ENCODE measurements around the gene GP1BA.

DNA sequence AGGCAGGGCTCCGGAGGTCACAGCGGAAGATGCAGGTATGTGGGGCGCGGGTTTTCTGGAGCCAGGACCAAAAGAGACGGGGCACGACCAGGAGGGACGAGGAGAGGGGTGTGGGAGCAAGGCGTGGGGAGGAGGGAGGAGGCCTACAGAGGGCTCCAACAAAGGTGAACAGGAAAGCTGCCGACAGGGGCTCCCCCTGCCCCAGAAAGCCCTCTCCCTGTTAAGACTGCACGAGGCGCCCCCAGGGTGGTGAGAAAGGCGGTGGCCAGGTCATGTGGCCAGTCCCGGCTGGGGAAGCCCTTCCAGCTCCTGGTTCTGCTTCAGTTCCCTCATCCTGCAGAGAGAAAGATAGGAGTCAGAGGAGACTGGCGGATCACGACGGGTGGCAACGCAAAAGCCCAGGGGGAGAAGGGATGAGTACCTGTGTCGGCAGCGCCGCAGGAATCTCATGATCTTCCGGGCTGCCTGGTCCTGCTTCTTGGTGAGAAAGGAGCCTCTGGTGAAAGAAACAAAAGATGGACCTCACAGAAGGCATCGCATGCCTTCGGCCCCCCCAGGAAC is 36.5 kb downstream of the GP1BA start:
- TF ChIP-seq, protein P1, sequence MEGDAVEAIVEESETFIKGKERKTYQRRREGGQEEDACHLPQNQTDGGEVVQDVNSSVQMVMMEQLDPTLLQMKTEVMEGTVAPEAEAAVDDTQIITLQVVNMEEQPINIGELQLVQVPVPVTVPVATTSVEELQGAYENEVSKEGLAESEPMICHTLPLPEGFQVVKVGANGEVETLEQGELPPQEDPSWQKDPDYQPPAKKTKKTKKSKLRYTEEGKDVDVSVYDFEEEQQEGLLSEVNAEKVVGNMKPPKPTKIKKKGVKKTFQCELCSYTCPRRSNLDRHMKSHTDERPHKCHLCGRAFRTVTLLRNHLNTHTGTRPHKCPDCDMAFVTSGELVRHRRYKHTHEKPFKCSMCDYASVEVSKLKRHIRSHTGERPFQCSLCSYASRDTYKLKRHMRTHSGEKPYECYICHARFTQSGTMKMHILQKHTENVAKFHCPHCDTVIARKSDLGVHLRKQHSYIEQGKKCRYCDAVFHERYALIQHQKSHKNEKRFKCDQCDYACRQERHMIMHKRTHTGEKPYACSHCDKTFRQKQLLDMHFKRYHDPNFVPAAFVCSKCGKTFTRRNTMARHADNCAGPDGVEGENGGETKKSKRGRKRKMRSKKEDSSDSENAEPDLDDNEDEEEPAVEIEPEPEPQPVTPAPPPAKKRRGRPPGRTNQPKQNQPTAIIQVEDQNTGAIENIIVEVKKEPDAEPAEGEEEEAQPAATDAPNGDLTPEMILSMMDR (IDR thresholded peaks at IDR 0.05): no peak
- no peak for TF ChIP-seq EP300 (IDR thresholded peaks at IDR 0.05)
- TF ChIP-seq POLR2A (IDR thresholded peaks at IDR 0.05): no peak

Measured in suprapubic skin (tissue), 3 donors.